SU-DHL-6 (cell line): Measurements from ENCODE around the gene UBR3.
"Not testable (repeated sequence)": the region's sequence is repeated elsewhere in the genome, so short reads cannot be mapped to it uniquely, and the experiment has no call there.

ENCODE experiments used
- H2AFZ ChIP-seq: fragments of 200-600 bp; sonication (generic); 2 replicates; pipeline ENCODE4 v1.6.1; 2014; ENCODE audit warnings: low read depth, mild to moderate bottlenecking, moderate library complexity, mixed read lengths, antibody characterized with exemption, low read length; ENCODE audit not compliant: severe bottlenecking
- H3F3A ChIP-seq: fragments of 200-600 bp; shearing (Covaris generic); 2 replicates; pipeline ENCODE4 v1.6.0; 2016; ENCODE audit warnings: antibody characterized with exemption, mild to moderate bottlenecking; ENCODE audit not compliant: insufficient read depth
- H3K27ac ChIP-seq: fragments of 200-600 bp; sonication (generic); 2 replicates; pipeline ENCODE4 v1.5.1; 2016; ENCODE audit warnings: low read depth, mild to moderate bottlenecking, low read length, moderate library complexity, mixed read lengths
- H3K27me3 ChIP-seq: fragments of 200-600 bp; sonication (generic), shearing (Covaris generic); 2 replicates; pipeline ENCODE4 v1.6.0; 2014; ENCODE audit warnings: mild to moderate bottlenecking, low read length
- H3K36me3 ChIP-seq: fragments of 200-600 bp; sonication (generic); 2 replicates; pipeline ENCODE4 v1.6.1; 2014; ENCODE audit warnings: mild to moderate bottlenecking, low read length, mixed read lengths
- H3K4me2 ChIP-seq: fragments of 300-600, 200-600 bp; shearing (Covaris generic), sonication (generic); 2 replicates; pipeline ENCODE4 v1.6.0; 2014; ENCODE audit warnings: low read length, low read depth, mild to moderate bottlenecking; ENCODE audit not compliant: poor library complexity, severe bottlenecking
- H3K4me3 ChIP-seq: fragments of 200-600 bp; sonication (generic); 2 replicates; pipeline ENCODE4 v1.5.1; 2014; ENCODE audit warnings: antibody characterized with exemption, low read length, mild to moderate bottlenecking, mixed read lengths; ENCODE audit not compliant: insufficient read depth, poor library complexity, severe bottlenecking
- H3K79me2 ChIP-seq: fragments of 200-600 bp; sonication (generic); 2 replicates; pipeline ENCODE4 v1.6.1; 2014; ENCODE audit warnings: mild to moderate bottlenecking, low read length, moderate library complexity; ENCODE audit not compliant: insufficient read depth
- H3K9ac ChIP-seq: fragments of 200-600 bp; sonication (generic); 2 replicates; pipeline ENCODE4 v1.7.0; 2014; ENCODE audit warnings: mild to moderate bottlenecking, low read length
- H3K9me2 ChIP-seq: fragments of 200-600 bp; sonication (generic); replicated peaks from 2 replicates; pipeline ENCODE4 v1.6.1; 2014; ENCODE audit warnings: low read length; ENCODE audit not compliant: insufficient read depth
- H3K9me3 ChIP-seq: fragments of 200-600 bp; sonication (generic); 2 replicates; pipeline ENCODE4 v1.6.1; 2014; ENCODE audit warnings: low read length, mixed read lengths; ENCODE audit not compliant: insufficient read depth
- H4K20me1 ChIP-seq: fragments of 200-600 bp; sonication (generic); 2 replicates; pipeline ENCODE4 v1.6.1; 2014; ENCODE audit warnings: low read depth, mild to moderate bottlenecking, antibody characterized with exemption, low read length, moderate library complexity, mixed read lengths
- CTCF ChIP-seq: fragments of 200-600 bp; sonication (generic); IDR thresholded peaks from one replicate; pipeline ENCODE4 v1.5.1; 2017; ENCODE audit warnings: antibody characterized with exemption, mild to moderate bottlenecking, low read length, moderate library complexity; ENCODE audit not compliant: insufficient read depth, poor library complexity, severe bottlenecking
- EZH2phosphoT487 ChIP-seq: fragments of 200-600 bp; sonication (generic), shearing (Covaris generic); conservative IDR thresholded peaks from 2 replicates; pipeline ENCODE4 v1.6.1; 2018; ENCODE audit warnings: mild to moderate bottlenecking, antibody characterized with exemption, low read length, moderate library complexity, mixed read lengths

Gene UBR3

GRCh38 chr2:169860149-169860548 is 32.9 kb downstream of the UBR3 start:
- Histone ChIP-seq H3K4me2 (no peak overlapping the region), H2AFZ (no peak overlapping the region), H3K36me3 (no peaks in the 10 kb centered on the region), H3K9me2 (no peaks in the 10 kb centered on the region), H3K9me3 (no peaks in the 10 kb centered on the region), H3K9ac (no peak overlapping the region), H3K4me3 (no peak overlapping the region), H3K27me3 (no peaks in the 10 kb centered on the region), H3K27ac (no peak overlapping the region), H3F3A (no peaks in the 10 kb centered on the region), H3K79me2 (peaks cover 31% of the 10 kb centered on the region), H4K20me1 (0 out of 2 replicates have a peak, but pooled peaks cover under 1% of the 10 kb centered on the region)
- no peak for TF ChIP-seq CTCF
- no peak for TF ChIP-seq EZH2phosphoT487

GRCh38 chr2:169862816-169863215 is 35.6 kb downstream of the UBR3 start:
- Histone ChIP-seq H4K20me1 (0 out of 2 replicates have a peak, but pooled peaks cover 9% of the 10 kb centered on the region), H3F3A (peaks cover 10% of the 10 kb centered on the region; the same call in 1 of the 2 replicates), H3K9me2 (no peaks in the 10 kb centered on the region), H3K36me3 (no peaks in the 10 kb centered on the region), H3K4me2 (no peak overlapping the region), H3K27ac (no peak overlapping the region), H2AFZ (no peak overlapping the region), H3K27me3 (no peaks in the 10 kb centered on the region), H3K9me3 (no peaks in the 10 kb centered on the region), H3K79me2 (peaks cover 44% of the 10 kb centered on the region), H3K9ac (no peak overlapping the region), H3K4me3 (no peak overlapping the region)
- TF ChIP-seq CTCF, result no peak
- TF ChIP-seq EZH2phosphoT487, result no peak

- Histone ChIP-seq H3K4me2 (no peak overlapping the region), H4K20me1 (0 out of 2 replicates have a peak, but pooled peaks cover 9% of the 10 kb centered on the region), H3K36me3 (no peaks in the 10 kb centered on the region), H3K79me2 (peaks cover 44% of the 10 kb centered on the region), H3K9me2 (no peaks in the 10 kb centered on the region), H3K4me3 (no peak overlapping the region), H3F3A (peaks cover 12% of the 10 kb centered on the region; the same call in 1 of the 2 replicates), H3K9me3 (no peaks in the 10 kb centered on the region), H2AFZ (no peak overlapping the region), H3K9ac (no peak overlapping the region), H3K27ac (no peak overlapping the region), H3K27me3 (no peaks in the 10 kb centered on the region)
- TF ChIP-seq CTCF, result no peak
- TF ChIP-seq EZH2phosphoT487, result no peak
These were observed 38.2 kb downstream of the UBR3 start for GRCh38 chr2:169865492-169865891.

GRCh38 chr2:169866230-169866629 is 39.0 kb downstream of the UBR3 start:
- not testable (repeated sequence) for H3K4me3 ChIP-seq, H2AFZ ChIP-seq, H3K4me2 ChIP-seq, H3K27me3 ChIP-seq, H3K9me3 ChIP-seq, H3K9ac ChIP-seq, H4K20me1 ChIP-seq, H3K27ac ChIP-seq, H3K36me3 ChIP-seq, H3K9me2 ChIP-seq
- Histone ChIP-seq H3K79me2 (peaks cover 44% of the 10 kb centered on the region), H3F3A (peaks cover 12% of the 10 kb centered on the region; the same call in 1 of the 2 replicates)
